K562 (cell line): ENCODE results near the gene DTYMK. TPM values are rescaled to one million over a fixed set of nuclear protein-coding genes. Genes with fewer than 3 reads are reported as not detected.

ENCODE experiments used
- CTBP1 ChIP-seq: fragments of 450-650 bp; IDR thresholded peaks from 2 replicates; pipeline ENCODE4 v1.6.1; 2016; ENCODE audit warnings: borderline replicate concordance
- ELF1 ChIP-seq: fragments of 200-800 bp; sonication (Bioruptor generic); IDR thresholded peaks from 2 replicates; pipeline ENCODE4 v1.6.1; 2016; ENCODE audit warnings: missing genetic modification characterization, missing compliant biosample characterization
- MAFK ChIP-seq: IDR thresholded peaks from 2 replicates; pipeline ENCODE4 v1.6.1; 2011; ENCODE audit warnings: low read length, improper control_type of control experiment
- POLR2AphosphoS2 ChIP-seq: IDR thresholded peaks from 2 replicates; pipeline ENCODE4 v1.6.1; 2012; ENCODE audit warnings: low read length, improper control_type of control experiment
- RBM34 ChIP-seq: fragments of 200-400 bp; formaldehyde crosslinking; IDR thresholded peaks from 2 replicates; pipeline ENCODE4 v1.6.1; 2018; ENCODE audit warnings: low read length, borderline replicate concordance; ENCODE audit not compliant: insufficient read depth
- USF1 ChIP-seq: sonication (generic); formaldehyde crosslinking; IDR thresholded peaks from 2 replicates; pipeline ENCODE4 v1.9.0; 2022; ENCODE audit warnings: mild to moderate bottlenecking, missing genetic modification reagents
- XRCC3 ChIP-seq: fragments of 450-650 bp; IDR thresholded peaks from 2 replicates; pipeline ENCODE4 v1.6.1; 2017; ENCODE audit warnings: mild to moderate bottlenecking, moderate library complexity
- ZBTB7A ChIP-seq: IDR thresholded peaks from 2 replicates; pipeline ENCODE4 v1.6.1; 2011; ENCODE audit warnings: low read depth, mild to moderate bottlenecking, low read length, moderate library complexity, borderline replicate concordance; ENCODE audit not compliant: control insufficient read depth
- ZNF263 ChIP-seq: sonication (generic); formaldehyde crosslinking; IDR thresholded peaks from 2 replicates; pipeline ENCODE4 v1.8.0; 2022; ENCODE audit warnings: mild to moderate bottlenecking, missing genetic modification reagents, borderline replicate concordance
- ZNF277 ChIP-seq: fragments of 250-450 bp; sonication (Bioruptor Pico); IDR thresholded peaks from 2 replicates; pipeline ENCODE4 v1.8.0; 2022; ENCODE audit warnings: inconsistent platforms, mild to moderate bottlenecking, moderate library complexity, borderline replicate concordance
- ZNF740 ChIP-seq, 3 experiments: fragments of 200-800 bp in 1 of 3; sonication (Bioruptor generic) in 1 of 3; sonication (generic) in 1 of 3; formaldehyde crosslinking in 1 of 3; IDR thresholded peaks; 2 replicates each; pipeline versions ENCODE4 v1.6.1 to v1.8.0; 2016 to 2022; ENCODE audit warnings: mild to moderate bottlenecking in 2 of 3, missing compliant biosample characterization in 2 of 3, missing genetic modification characterization in 2 of 3, missing genetic modification reagents in 1 of 3
- polyA plus RNA-seq, 8 experiments: library from polyadenylated mRNA; depleted of rRNA in 4 of 8; stranded (reverse) in 5 of 8; unstranded in 3 of 8; fragments of >200 nt; fragmentation: Nextera tagmentation in 2 of 8; fragmentation: Illumina TruSeq in 1 of 8; extraction: Ambion mirVana in 2 of 8; extraction: Trizol in 1 of 8; gene quantifications; 2 replicates each; pipeline versions ENCODE4 v1.2.1 to v1.2.3, GENCODE V29; 2011 to 2014; ENCODE audit warnings: inconsistent platforms in 1 of 8, missing spikeins in 1 of 8
- total RNA-seq, 7 experiments: library from RNA; depleted of rRNA in 6 of 7; stranded (reverse); fragments of >200 nt in 6 of 7; fragmentation: Illumina TruSeq in 2 of 7; extraction: Trizol in 2 of 7; gene quantifications; 2 replicates each; pipeline versions ENCODE4 v1.2.1 to v1.2.3, GENCODE V29; 2011 to 2021; ENCODE audit warnings: low replicate concordance in 1 of 7
- TF ChIP-seq, protein P1 (sequence below): sonication (generic); formaldehyde crosslinking; IDR thresholded peaks from 2 replicates; pipeline ENCODE4 v1.8.1; 2023; ENCODE audit warnings: mild to moderate bottlenecking, missing genetic modification reagents
- TF ChIP-seq, protein P2 (sequence below): IDR thresholded peaks from 2 replicates; pipeline ENCODE4 v1.6.1; 2014; ENCODE audit warnings: antibody characterized with exemption
- TF ChIP-seq, protein P3 (sequence below): IDR thresholded peaks from 3 replicates; pipeline ENCODE4 v1.6.1; 2011; ENCODE audit warnings: borderline replicate concordance, mild to moderate bottlenecking, moderate library complexity; ENCODE audit not compliant: insufficient read length; ENCODE audit errors: extremely low read depth

Gene DTYMK
- total and polyA plus RNA-seq, 9 of the 15 experiments (the other 6 are each of a cell fraction or from before 2014, with no cell fraction given): 8.2 to 85.0 (median 47.9) TPM

DNA sequence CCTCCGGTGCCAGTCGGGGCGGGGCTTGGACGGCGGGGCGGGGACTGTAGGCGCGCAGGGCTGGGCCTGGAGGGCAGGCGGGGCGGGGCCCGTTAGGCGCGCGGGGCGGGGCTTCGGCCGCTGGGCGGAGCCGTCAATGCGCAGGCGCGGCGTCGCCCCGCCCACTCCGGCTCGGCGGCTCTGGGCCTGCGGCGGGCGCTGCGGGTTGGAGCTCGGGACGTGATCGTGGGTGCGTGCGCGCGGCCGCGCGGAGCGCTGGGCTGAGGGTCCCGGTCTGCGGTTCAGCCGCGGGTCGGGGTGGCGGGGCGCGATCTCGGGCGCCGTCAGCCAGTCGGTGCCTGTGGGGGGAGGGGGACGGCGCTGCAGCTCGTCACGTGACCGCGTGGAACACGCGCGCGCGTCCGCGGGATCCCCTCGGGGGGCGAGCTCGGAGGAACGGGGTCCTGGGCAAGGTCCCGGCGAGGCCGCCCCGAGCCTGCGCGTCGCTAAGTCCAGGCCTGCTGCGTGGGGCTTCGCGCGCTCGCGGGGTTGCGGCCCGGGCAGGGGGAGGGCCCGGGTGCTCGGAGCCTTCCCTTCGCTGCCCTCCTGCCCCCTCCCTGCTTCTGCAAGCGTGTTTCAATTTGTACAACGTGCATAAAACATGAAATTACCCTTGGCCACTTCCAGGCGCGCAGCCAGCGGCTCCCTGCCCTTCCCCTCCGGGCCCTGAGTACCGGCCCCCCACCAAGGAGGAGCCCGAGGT, 48.0 kb upstream of the DTYMK start, which contains the start of gene D2HGDH (continued):
- TF ChIP-seq USF1 (CRISPR knock-in tag) (peak; percentile 93), XRCC3 (no peak), RBM34 (no peak), ZNF263 (CRISPR knock-in tag) (peak; percentile 11; the same call in 1 of the 2 replicates), ZNF277 (CRISPR knock-in tag) (no peak), MAFK (no peak), POLR2AphosphoS2 (no peak), ZBTB7A (no peak; the same call in 1 of the 2 replicates), ELF1 (tag) (no peak), CTBP1 (peak; percentile 53; the same call in 1 of the 2 replicates), ZNF740 (CRISPR knock-in tag; IDR thresholded peaks at IDR 0.05) (no peak), ZNF740 (tag; IDR thresholded peaks at IDR 0.05) (no peak)
- TF ChIP-seq, protein P1, sequence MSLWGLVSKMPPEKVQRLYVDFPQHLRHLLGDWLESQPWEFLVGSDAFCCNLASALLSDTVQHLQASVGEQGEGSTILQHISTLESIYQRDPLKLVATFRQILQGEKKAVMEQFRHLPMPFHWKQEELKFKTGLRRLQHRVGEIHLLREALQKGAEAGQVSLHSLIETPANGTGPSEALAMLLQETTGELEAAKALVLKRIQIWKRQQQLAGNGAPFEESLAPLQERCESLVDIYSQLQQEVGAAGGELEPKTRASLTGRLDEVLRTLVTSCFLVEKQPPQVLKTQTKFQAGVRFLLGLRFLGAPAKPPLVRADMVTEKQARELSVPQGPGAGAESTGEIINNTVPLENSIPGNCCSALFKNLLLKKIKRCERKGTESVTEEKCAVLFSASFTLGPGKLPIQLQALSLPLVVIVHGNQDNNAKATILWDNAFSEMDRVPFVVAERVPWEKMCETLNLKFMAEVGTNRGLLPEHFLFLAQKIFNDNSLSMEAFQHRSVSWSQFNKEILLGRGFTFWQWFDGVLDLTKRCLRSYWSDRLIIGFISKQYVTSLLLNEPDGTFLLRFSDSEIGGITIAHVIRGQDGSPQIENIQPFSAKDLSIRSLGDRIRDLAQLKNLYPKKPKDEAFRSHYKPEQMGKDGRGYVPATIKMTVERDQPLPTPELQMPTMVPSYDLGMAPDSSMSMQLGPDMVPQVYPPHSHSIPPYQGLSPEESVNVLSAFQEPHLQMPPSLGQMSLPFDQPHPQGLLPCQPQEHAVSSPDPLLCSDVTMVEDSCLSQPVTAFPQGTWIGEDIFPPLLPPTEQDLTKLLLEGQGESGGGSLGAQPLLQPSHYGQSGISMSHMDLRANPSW (CRISPR knock-in tag): no peak
- TF ChIP-seq, protein P2, sequence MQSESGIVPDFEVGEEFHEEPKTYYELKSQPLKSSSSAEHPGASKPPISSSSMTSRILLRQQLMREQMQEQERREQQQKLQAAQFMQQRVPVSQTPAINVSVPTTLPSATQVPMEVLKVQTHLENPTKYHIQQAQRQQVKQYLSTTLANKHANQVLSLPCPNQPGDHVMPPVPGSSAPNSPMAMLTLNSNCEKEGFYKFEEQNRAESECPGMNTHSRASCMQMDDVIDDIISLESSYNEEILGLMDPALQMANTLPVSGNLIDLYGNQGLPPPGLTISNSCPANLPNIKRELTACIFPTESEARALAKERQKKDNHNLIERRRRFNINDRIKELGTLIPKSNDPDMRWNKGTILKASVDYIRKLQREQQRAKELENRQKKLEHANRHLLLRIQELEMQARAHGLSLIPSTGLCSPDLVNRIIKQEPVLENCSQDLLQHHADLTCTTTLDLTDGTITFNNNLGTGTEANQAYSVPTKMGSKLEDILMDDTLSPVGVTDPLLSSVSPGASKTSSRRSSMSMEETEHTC: peak; percentile 31; the same call in 1 of the 2 replicates
- TF ChIP-seq, protein P3, sequence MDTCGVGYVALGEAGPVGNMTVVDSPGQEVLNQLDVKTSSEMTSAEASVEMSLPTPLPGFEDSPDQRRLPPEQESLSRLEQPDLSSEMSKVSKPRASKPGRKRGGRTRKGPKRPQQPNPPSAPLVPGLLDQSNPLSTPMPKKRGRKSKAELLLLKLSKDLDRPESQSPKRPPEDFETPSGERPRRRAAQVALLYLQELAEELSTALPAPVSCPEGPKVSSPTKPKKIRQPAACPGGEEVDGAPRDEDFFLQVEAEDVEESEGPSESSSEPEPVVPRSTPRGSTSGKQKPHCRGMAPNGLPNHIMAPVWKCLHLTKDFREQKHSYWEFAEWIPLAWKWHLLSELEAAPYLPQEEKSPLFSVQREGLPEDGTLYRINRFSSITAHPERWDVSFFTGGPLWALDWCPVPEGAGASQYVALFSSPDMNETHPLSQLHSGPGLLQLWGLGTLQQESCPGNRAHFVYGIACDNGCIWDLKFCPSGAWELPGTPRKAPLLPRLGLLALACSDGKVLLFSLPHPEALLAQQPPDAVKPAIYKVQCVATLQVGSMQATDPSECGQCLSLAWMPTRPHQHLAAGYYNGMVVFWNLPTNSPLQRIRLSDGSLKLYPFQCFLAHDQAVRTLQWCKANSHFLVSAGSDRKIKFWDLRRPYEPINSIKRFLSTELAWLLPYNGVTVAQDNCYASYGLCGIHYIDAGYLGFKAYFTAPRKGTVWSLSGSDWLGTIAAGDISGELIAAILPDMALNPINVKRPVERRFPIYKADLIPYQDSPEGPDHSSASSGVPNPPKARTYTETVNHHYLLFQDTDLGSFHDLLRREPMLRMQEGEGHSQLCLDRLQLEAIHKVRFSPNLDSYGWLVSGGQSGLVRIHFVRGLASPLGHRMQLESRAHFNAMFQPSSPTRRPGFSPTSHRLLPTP: no peak
